Hepatocyte (in vitro differentiated cells): ENCODE data around the gene BCCIP.

Experiments used
- EZH2 ChIP-seq: fragments of 200-600 bp; sonication (generic); IDR thresholded peaks from 2 replicates; pipeline ENCODE4 v1.6.1; 2016; ENCODE audit warnings: antibody characterized with exemption, mild to moderate bottlenecking, borderline replicate concordance
- EZH2phosphoT487 ChIP-seq: fragments of 200-600 bp; sonication (generic); IDR thresholded peaks from one replicate; pipeline ENCODE4 v1.6.1; 2018; ENCODE audit warnings: antibody characterized with exemption, mild to moderate bottlenecking, low read depth, moderate library complexity; ENCODE audit not compliant: unreplicated experiment, severe bottlenecking
- TF ChIP-seq, protein P1 (sequence below): fragments of 200-600 bp; sonication (generic); IDR thresholded peaks from 2 replicates; pipeline ENCODE4 v1.5.1; 2016; ENCODE audit warnings: antibody characterized with exemption, mild to moderate bottlenecking; ENCODE audit not compliant: poor library complexity

- TF ChIP-seq, protein P1, sequence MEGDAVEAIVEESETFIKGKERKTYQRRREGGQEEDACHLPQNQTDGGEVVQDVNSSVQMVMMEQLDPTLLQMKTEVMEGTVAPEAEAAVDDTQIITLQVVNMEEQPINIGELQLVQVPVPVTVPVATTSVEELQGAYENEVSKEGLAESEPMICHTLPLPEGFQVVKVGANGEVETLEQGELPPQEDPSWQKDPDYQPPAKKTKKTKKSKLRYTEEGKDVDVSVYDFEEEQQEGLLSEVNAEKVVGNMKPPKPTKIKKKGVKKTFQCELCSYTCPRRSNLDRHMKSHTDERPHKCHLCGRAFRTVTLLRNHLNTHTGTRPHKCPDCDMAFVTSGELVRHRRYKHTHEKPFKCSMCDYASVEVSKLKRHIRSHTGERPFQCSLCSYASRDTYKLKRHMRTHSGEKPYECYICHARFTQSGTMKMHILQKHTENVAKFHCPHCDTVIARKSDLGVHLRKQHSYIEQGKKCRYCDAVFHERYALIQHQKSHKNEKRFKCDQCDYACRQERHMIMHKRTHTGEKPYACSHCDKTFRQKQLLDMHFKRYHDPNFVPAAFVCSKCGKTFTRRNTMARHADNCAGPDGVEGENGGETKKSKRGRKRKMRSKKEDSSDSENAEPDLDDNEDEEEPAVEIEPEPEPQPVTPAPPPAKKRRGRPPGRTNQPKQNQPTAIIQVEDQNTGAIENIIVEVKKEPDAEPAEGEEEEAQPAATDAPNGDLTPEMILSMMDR = no peak
- TF ChIP-seq EZH2phosphoT487 (no peak), EZH2 (no peak)
Observed at GRCh38 chr10:125880719-125881118, 57.4 kb downstream of the BCCIP start.
